ENCODE data around the gene HOXD8.

Gene HOXD8

DNA sequence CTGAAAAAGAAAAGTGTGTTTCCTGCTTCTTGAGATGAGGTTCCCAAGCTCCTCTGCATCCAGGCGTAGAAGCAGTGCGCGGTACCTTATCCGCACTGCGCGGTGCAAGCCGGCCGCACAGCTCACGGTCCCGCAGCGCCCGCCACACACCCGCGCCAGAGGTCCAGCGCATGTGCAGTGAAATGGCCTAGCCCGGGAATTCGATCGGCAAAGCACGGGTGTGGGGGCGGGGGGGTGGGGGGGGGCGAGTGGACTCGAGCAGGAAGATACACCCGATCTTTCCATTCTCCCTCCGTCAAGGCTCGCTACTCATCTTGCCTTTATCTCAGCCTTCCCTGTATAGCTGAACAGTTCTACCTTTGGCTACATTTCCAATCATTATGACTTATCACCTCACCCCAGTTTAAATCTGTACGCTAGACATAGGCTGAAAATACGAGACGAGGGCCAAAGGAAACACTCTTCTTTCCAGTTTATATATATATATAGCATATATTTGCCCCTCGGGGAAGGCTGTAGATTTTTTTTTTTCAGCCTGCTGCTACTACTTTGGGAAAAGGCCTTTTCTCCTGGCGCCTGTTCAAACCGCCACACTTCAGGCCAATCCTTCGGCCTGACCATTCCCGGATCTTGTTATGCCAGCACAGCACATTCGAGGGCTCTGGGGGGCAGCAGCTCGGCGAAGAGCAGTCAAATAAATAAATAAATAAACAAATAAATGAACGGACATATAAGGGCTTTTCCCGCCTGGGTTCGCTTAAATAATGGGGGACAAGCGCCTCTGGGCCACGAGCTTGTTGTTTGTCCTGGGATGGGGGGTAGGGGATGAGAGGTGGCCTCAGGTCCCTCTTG is 10.4 kb downstream of the HOXD8 start:
- H3K9me3 Mint-ChIP-seq: no peaks in the 10 kb centered on the region
- CTCF ChIA-PET: interaction anchor here (0.6 to 8.8 kb wide), 32 partner anchors 9 to 1011 kb away, joined by 3 to 140 read pairs (median 4); partner anchors contain the start of gene HOXD1
- H3K27me3 Mint-ChIP-seq: peaks cover 99% of the 10 kb centered on the region
- no peak overlapping the region for H3K27ac Mint-ChIP-seq
- peaks cover 1% of the 10 kb centered on the region for H3K36me3 Mint-ChIP-seq
- no peak overlapping the region for H3K4me3 Mint-ChIP-seq
- H3K4me1 Mint-ChIP-seq: peaks cover 20% of the 10 kb centered on the region
- DNase-seq: no peak

DNA sequence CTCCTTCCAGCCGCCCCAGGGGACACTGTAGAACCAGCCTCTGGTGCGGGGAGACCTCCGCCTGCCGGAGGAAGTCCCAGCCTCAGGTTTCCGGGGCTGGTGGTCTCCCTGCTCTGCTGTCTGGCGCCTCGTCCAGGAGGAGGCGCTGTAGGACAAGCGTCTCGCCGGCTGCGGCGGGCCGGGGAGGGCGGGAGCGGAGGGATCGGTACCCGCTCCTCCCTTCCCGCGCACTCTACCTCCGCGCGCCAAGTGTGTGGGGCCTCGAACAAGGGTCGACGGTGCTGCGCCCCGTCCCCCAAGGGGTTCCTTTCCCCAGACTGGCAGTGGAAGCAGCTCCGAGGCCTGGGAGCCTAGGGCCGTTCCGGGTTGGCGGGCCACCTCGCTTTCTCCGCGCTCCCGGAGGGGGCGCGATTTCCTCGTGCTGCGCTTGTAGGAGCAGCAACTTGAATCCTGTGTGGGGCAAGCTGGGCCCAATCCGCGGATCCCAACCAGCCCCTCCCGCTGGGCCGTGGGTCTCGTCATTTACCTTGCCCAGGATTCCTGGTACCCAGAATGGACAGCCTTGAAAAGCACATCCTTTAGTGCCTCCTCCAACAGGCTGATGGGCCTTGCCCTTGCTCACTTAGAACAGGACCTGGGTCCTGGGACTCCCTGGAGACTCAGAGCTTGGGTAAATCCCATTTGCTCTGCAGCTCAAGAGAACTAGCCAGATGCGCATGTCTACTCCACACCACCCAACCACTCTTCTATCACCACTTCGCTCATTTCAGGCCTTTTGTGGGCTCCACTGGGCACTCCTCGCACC is 11.2 kb downstream of the HOXD8 start:
- H3K9me3 Mint-ChIP-seq: no peaks in the 10 kb centered on the region
- peaks cover 16% of the 10 kb centered on the region for H3K4me1 Mint-ChIP-seq
- H3K36me3 Mint-ChIP-seq: peaks cover 1% of the 10 kb centered on the region
- H3K4me3 Mint-ChIP-seq: peak overlapping the region; percentile 14
- CTCF ChIA-PET: interaction anchor here (0.6 to 8.8 kb wide), 37 partner anchors 10 to 1023 kb away, joined by 3 to 140 read pairs (median 4); partner anchors contain the start of genes HOXD1 and HOXD9
- peaks cover 99% of the 10 kb centered on the region for H3K27me3 Mint-ChIP-seq
- H3K27ac Mint-ChIP-seq: no peak overlapping the region
- DNase-seq: peak; percentile 78

DNA sequence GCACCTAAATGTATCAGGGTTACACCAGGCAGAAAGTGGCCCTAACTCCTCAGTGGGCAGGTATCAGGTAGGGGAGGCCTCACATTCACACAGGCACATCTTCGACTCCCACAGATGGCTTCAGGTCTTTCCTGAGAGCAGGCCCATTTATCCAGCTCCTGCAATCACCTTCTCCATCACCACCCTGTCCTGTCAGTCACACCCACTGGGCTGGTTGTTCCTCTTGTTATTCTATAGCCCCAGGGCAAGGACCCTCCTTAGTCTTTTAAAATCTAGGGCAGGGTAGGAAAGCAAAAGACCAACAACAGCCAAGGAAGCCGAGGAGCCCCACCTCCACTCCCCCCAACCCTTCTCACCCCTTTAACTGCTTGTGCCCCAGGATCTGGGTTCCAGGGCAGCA is 12.8 kb downstream of the HOXD8 start:
- no peak overlapping the region for H3K4me3 Mint-ChIP-seq
- H3K27me3 Mint-ChIP-seq: peaks cover 99% of the 10 kb centered on the region
- H3K27ac Mint-ChIP-seq: no peak overlapping the region
- peaks cover 12% of the 10 kb centered on the region for H3K4me1 Mint-ChIP-seq
- H3K9me3 Mint-ChIP-seq: no peaks in the 10 kb centered on the region
- H3K36me3 Mint-ChIP-seq: peaks cover 1% of the 10 kb centered on the region
- CTCF ChIA-PET: interaction anchor here (0.8 to 8.8 kb wide), 4 partner anchors 34 to 510 kb away, joined by 3 to 140 read pairs (median 20); no protein-coding TSS in a partner anchor
- DNase-seq: no peak

- no peak overlapping the region for H3K4me3 Mint-ChIP-seq
- H3K9me3 Mint-ChIP-seq: no peaks in the 10 kb centered on the region
- H3K36me3 Mint-ChIP-seq: no peaks in the 10 kb centered on the region
- CTCF ChIA-PET: interaction anchor here (1.9 to 8.8 kb wide), 2 partner anchors 18 to 308 kb away, joined by 6 to 140 read pairs; no protein-coding TSS in a partner anchor
- H3K27ac Mint-ChIP-seq: no peak overlapping the region
- no peaks in the 10 kb centered on the region for H3K4me1 Mint-ChIP-seq
- no peak for DNase-seq
- H3K27me3 Mint-ChIP-seq: peaks cover 99% of the 10 kb centered on the region
These were observed 15.8 kb downstream of the HOXD8 start for GRCh38 chr2:176145085-176145969.

DNA sequence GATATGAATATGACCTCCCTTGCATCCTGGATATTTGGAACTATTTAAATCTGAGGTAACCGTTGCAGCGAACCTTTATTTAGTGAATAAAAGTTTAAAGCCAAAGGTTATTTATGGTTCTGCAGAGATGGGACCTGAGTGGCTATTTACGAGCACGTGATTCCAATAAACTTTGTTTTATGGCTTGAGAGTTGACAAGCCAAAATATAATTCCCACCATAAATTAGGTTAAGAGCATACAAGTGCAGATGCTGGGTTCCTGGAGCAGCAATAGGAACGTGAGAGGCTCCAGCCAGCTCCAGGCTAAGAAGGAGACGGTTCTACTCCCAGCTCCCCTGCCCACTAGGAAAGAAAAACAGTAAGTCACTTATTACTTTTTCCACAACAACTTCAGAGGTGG is 16.6 kb downstream of the HOXD8 start:
- Mint-ChIP-seq H3K4me3 (no peak overlapping the region), H3K27me3 (peaks cover 99% of the 10 kb centered on the region), H3K4me1 (no peaks in the 10 kb centered on the region), H3K36me3 (no peaks in the 10 kb centered on the region), H3K9me3 (no peaks in the 10 kb centered on the region), H3K27ac (no peak overlapping the region)
- DNase-seq: no peak
- CTCF ChIA-PET: interaction anchor here (8.8 kb wide), 1 partner anchor 307 kb away, joined by 140 read pairs; no protein-coding TSS in a partner anchor

DNA sequence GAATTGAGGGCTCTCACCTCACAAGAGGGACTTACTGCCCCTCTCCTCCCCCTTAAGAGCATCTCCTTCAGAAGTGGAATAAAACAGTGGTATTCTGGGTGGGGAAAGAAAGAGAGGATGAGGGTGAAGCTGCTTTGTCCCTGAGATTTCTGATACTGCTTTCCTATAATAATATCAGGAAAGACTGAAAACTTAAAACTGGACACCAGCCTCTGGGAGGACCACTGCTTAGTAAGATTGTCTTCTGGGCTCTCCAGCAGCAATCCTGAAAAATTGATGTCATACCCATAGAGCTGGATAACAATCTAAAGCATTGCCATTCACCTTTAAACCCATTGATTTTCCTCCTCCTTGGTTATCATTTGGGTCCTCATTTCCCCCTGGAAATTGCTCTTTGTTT is 17.1 kb downstream of the HOXD8 start:
- H3K27ac Mint-ChIP-seq: no peak overlapping the region
- CTCF ChIA-PET: interaction anchor here (8.8 kb wide), 1 partner anchor 307 kb away, joined by 140 read pairs; no protein-coding TSS in a partner anchor

DNA sequence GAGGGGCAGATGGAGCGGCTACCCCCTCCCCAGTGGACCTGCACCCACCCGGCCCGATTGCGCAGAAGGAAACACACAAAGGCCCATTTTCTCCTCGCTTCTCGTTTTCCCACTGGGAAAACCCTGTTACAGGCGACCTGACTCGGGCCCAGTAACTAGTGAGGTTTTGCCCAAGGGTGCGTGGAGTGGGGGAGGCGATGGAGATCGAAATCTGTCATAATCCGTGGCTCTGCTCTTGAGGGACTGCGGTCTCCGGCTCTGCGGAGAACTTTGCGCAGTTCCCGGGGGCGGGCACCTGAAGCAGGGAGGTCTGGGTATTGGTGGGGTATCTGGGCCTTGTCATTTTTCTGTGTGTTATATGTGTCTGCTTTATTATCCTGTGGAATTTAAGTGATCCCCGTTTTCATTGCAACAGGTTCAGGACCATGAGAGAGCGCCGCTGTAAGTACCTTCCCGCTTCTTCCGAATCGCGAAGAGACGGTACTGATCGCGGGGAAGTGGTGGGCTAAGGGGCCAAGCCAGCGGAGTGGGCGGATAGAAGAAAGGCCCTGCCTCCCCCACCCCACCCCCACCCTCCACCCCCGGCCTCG is 17.8 kb downstream of the HOXD8 start:
- CTCF ChIA-PET: no interaction called here
- no peak overlapping the region for H3K4me3 Mint-ChIP-seq
- no peaks in the 10 kb centered on the region for H3K36me3 Mint-ChIP-seq
- no peak for DNase-seq
- no peaks in the 10 kb centered on the region for H3K4me1 Mint-ChIP-seq
- no peak overlapping the region for H3K27ac Mint-ChIP-seq
- no peaks in the 10 kb centered on the region for H3K9me3 Mint-ChIP-seq
- peaks cover 100% of the 10 kb centered on the region for H3K27me3 Mint-ChIP-seq

More for the DNA sequence above, 17.1 kb downstream of the HOXD8 start:
- no peak overlapping the region for H3K4me3 Mint-ChIP-seq
- DNase-seq: no peak
- H3K4me1 Mint-ChIP-seq: no peaks in the 10 kb centered on the region
- H3K9me3 Mint-ChIP-seq: no peaks in the 10 kb centered on the region
- H3K27me3 Mint-ChIP-seq: peaks cover 99% of the 10 kb centered on the region
- H3K36me3 Mint-ChIP-seq: no peaks in the 10 kb centered on the region

DNA sequence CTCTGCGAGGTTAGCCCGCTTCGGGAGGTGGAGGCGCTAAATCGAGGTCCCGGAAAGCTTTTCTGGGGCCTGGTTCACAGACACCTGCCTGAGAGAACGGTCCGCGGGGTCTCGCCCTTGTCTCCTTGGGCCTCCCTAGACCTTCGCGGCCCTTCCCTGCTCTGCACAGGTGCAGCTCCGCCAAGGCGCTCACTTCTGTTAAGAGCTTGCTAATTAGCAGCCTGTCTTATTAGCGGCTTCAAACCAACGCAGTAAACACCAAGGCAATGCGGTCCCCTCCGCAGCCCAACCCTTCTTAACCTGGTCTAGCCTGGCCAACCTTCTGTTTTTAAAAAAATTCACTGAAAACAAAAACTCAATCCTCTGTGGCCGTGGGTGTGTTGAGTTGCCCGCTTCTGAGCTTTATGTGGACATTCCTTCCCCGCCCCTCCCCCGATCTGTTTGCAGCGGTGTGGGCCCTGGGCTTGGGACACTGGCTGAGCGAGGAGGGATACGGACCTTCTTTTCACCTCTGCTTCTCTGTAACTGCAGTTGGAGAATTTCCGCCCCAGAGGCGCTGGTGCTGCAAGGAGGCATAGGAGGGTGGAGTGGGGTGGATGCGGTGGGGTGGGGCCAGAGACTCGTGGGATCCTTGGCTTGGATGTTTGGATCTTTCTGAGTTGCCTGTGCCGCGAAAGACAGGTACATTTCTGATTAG is 18.4 kb downstream of the HOXD8 start:
- H3K27ac Mint-ChIP-seq: no peak overlapping the region
- no peak overlapping the region for H3K4me3 Mint-ChIP-seq
- CTCF ChIA-PET: no interaction called here
- H3K4me1 Mint-ChIP-seq: no peaks in the 10 kb centered on the region
- DNase-seq: no peak
- H3K27me3 Mint-ChIP-seq: peaks cover 100% of the 10 kb centered on the region
- no peaks in the 10 kb centered on the region for H3K9me3 Mint-ChIP-seq
- H3K36me3 Mint-ChIP-seq: no peaks in the 10 kb centered on the region

GRCh38 chr2:176148751-176149421 is 19.4 kb downstream of the HOXD8 start:
- no peaks in the 10 kb centered on the region for H3K4me1 Mint-ChIP-seq
- no peaks in the 10 kb centered on the region for H3K36me3 Mint-ChIP-seq
- H3K27me3 Mint-ChIP-seq: peaks cover 100% of the 10 kb centered on the region
- H3K27ac Mint-ChIP-seq: no peak overlapping the region
- DNase-seq: no peak
- H3K4me3 Mint-ChIP-seq: no peak overlapping the region
- CTCF ChIA-PET: no interaction called here
- no peaks in the 10 kb centered on the region for H3K9me3 Mint-ChIP-seq

DNA sequence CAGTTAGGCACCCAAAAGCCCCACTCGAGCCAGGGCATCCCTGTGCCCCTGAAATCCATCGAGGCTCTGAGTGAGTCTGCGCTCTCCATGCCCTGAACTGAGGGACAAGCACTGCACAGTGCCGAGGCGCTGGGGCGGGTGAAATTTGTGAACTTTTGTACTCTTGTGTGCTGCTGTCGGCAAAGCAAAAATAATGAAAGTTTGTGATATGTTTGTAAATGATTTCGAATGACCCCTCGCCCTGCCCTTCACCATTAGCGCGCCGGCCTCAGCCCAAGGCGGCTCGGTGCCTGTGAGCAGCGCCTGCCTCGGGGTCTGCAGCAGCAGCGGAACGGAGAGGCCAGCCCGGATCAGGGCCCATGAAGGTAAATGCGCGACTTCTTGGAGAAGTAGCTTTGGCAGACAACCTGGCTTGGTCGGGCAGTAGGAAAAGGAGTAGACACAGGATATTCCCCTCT is 20.0 kb downstream of the HOXD8 start:
- no peaks in the 10 kb centered on the region for H3K9me3 Mint-ChIP-seq
- no peaks in the 10 kb centered on the region for H3K4me1 Mint-ChIP-seq
- DNase-seq: no peak
- no peaks in the 10 kb centered on the region for H3K36me3 Mint-ChIP-seq
- CTCF ChIA-PET: no interaction called here
- peaks cover 100% of the 10 kb centered on the region for H3K27me3 Mint-ChIP-seq
- H3K4me3 Mint-ChIP-seq: no peak overlapping the region
- H3K27ac Mint-ChIP-seq: no peak overlapping the region

DNA sequence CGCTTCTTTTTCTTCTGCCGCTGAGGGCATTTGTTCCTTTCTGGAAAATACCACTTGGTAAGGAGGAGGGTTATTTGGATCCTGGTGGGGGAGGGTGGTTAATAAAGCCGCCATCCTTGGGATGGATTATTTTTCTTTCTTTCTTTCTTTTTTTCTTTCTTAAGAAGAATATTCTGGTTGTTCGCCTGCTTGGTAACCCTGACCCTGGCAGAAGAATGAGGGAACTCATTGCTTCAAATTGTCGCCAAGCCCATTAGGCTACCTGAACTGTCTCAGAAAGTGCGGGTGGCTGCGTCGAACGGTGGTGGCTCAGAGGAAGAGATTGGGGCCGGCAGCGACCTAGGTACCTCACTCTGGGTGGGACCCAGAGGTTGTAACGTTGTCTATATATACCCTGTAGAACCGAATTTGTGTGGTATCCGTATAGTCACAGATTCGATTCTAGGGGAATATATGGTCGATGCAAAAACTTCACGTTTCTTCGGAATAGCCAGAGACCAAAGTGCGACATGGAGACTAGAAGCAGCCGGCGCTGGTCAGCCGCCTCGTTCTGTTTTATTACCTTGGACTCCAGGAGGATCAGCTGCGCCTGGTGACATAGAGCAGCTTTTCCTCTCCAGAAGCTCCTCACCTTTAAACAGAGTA is 20.6 kb downstream of the HOXD8 start:
- DNase-seq: no peak
- CTCF ChIA-PET: interaction anchor here (1.2 to 1.9 kb wide), 3 partner anchors 9 to 305 kb away, joined by 4 to 8 read pairs (median 6); no protein-coding TSS in a partner anchor
- no peaks in the 10 kb centered on the region for H3K9me3 Mint-ChIP-seq
- no peaks in the 10 kb centered on the region for H3K36me3 Mint-ChIP-seq
- H3K4me3 Mint-ChIP-seq: no peak overlapping the region
- no peaks in the 10 kb centered on the region for H3K4me1 Mint-ChIP-seq
- H3K27ac Mint-ChIP-seq: no peak overlapping the region
- peaks cover 100% of the 10 kb centered on the region for H3K27me3 Mint-ChIP-seq
